Stimulated activated CD8-positive, alpha-beta memory T cell treated with anti-CD3 and anti-CD28 coated beads, Interleukin-12 subunit alpha, Interleukin-12 subunit beta, amount 100 ng/mL, for 1 hour (primary cell): ENCODE results near the gene CD4.
"Not testable (repeated sequence)": the region's sequence is repeated elsewhere in the genome, so short reads cannot be mapped to it uniquely, and the experiment has no call there.

Source experiments
- DNase-seq: peaks from one replicate; pipeline ENCODE4 v3.0.0-alpha.2; 2020; ENCODE audit warnings: low read depth

The CD4 gene

GRCh38 chr12:6847676-6848075 lies 58.3 kb downstream of the CD4 start:
- DNase-seq: no peak

- no peak for DNase-seq
Observed at GRCh38 chr12:6849427-6849826, 60.1 kb downstream of the CD4 start.

DNA sequence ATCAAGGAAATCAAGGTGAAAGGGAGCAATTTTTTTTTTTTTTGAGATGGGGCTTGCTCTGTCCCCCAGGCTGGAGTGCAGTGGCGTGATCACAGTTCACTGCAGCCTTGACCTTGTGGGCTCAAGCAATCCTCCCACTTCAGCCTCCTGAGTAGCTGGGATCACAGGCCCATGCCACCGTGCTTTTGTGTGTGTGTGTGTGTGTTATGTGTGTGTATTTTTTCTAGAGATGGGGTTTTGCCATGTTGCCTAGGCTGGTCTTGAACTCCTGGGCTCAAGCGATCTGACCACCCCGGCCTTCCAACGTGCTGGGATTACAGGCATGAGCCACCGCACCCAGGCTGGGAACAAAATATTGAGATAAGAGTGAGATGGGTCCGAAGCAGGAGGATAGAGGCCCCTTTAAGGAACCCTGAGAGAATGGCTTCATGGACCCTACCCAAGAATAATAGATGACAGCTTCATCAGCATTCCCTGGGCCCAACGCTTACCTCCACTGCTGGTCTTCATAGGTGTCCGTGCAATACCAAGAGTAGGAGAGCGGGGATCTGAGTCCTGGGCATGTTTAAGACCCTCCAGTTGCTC lies 60.7 kb downstream of the CD4 start:
- DNase-seq: no peak

GRCh38 chr12:6850796-6851152 lies 61.4 kb downstream of the CD4 start:
- no peak for DNase-seq

- DNase-seq: peak; percentile 84
Observed at GRCh38 chr12:6851153-6851920, 62.0 kb downstream of the CD4 start, which contains the start of gene CDCA3. Gene CDCA3 (minus strand): TSS chr12:6851286. CDS start chr12:6850952, 334 bp downstream.

GRCh38 chr12:6851921-6852650 lies 62.8 kb downstream of the CD4 start, which contains the start of gene USP5:
Gene USP5 (plus strand): TSS chr12:6852150. CDS start chr12:6852180, 30 bp downstream.
- DNase-seq: peak; percentile 96

DNA sequence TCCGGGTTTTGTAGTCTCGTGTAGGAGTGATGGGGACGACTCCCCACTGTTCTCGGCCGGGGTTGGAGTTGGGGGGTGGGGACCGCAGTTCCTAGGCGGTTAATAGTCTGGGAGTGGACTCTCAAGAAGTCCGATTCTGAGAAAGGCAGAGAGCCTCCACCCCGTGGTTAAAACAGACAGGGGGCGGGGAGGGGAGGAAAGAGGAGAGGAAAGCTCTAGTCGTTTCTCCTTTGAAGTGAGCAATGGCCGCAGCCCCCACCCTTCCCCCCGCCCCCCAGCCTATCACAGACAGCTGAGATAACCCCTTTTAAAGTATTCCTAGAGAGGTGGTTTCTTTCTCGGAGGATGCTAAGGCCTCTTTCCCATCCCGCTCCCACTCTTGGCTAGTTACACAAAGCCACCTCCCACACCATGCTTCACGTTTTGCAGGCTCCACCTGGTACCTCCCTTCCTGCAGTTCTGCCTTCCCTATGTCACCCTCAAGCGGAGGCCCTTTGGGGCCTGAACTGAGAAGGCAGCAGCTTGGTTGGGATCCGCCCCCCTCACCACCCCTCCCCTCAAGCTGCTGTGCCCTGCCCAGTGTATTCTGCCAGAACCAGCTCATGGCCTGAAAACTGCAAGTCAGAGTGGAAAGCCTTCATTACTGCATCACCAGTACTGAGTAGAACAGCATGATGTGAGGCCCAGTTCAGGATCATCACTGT lies 63.5 kb downstream of the CD4 start:
- DNase-seq: no peak

GRCh38 chr12:6853626-6854025 lies 64.3 kb downstream of the CD4 start:
- no peak for DNase-seq

GRCh38 chr12:6854036-6854435 lies 64.7 kb downstream of the CD4 start:
- DNase-seq: no peak

GRCh38 chr12:6855322-6855721 lies 66.0 kb downstream of the CD4 start:
- DNase-seq: no peak

DNA sequence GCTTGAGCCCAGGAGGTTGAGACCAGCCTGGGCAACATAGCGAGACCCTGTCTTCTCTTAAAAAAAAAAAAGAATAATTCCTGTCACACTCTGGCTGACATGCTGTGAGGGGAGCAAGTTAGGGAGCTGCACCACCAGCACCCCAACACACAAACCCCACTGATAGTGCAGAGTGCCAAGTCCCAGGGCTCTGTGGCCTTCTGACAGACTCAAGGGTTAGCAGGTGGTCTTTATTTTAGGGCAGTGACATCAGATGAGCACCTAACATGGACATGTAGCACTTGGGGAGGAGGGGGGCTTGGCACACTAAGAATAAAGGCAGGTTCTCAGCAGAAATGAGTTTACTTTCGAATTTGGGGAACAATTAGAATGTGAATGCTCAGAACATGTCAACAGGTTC lies 69.5 kb downstream of the CD4 start:
- DNase-seq: no peak

GRCh38 chr12:6860116-6860515 lies 70.8 kb downstream of the CD4 start:
- no peak for DNase-seq

DNA sequence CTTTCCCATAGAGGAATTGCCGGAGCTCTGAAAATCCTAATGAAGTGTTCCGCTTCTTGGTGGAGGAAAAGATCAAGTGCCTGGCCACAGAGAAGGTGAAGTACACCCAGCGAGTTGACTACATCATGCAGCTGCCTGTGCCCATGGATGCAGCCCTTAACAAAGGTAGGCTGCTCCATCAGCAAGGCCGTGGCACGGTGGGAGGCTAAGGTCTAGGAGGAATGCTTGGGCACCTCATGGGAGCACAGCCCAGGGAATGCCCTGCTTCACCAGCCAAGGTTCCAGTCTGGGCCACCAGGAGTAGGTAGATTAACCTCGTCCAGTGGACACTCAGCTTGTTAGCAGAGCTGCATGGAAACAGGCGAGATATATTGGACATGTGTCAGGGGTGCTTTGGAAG lies 71.6 kb downstream of the CD4 start:
- DNase-seq: no peak

- no peak for DNase-seq
Observed at GRCh38 chr12:6861391-6861790, 72.1 kb downstream of the CD4 start.

DNA sequence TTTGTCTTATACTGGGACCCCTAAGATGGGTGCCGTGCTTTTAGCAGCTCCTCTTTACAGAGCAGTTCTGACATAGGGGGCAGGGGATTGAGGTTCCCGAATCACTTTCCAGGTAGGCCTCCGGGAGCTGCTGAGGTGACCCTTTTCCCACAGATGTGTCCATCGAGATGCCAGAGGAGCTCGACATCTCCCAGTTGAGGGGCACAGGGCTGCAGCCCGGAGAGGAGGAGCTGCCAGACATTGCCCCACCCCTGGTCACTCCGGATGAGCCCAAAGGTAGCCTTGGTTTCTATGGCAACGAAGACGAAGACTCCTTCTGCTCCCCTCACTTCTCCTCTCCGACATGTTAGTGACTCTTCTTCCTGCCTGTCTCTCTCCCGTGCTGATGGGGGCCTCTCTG lies 73.7 kb downstream of the CD4 start:
- DNase-seq: no peak

DNA sequence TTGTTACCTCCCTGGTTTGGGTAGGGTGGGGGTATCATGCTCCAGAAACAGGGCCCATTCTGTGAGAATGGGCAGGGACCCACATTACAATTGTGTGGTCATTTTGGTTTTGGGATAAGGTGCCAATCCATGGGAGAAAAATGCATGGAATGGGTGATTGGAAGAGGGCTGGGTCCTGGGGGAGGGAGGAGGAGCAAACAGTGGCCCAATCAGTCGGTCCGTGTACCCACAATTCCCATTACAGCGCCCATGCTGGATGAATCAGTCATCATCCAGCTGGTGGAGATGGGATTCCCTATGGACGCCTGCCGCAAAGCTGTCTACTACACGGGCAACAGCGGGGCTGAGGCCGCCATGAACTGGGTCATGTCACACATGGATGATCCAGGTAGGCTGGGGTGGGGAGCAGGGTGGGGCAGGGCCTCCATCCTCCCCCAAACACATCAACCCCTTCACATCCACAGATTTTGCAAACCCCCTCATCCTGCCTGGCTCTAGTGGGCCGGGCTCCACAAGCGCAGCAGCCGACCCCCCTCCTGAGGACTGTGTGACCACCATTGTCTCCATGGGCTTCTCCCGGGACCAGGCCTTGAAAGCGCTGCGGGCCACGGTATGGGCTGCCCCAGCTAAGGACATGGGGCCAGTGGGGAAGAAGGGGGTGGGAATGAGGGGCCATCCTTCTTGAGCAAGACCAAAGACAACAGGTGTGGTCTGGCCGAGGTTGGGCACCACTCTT lies 74.4 kb downstream of the CD4 start:
- no peak for DNase-seq

GRCh38 chr12:6865307-6865706 lies 76.0 kb downstream of the CD4 start:
- DNase-seq: not testable (repeated sequence)

DNA sequence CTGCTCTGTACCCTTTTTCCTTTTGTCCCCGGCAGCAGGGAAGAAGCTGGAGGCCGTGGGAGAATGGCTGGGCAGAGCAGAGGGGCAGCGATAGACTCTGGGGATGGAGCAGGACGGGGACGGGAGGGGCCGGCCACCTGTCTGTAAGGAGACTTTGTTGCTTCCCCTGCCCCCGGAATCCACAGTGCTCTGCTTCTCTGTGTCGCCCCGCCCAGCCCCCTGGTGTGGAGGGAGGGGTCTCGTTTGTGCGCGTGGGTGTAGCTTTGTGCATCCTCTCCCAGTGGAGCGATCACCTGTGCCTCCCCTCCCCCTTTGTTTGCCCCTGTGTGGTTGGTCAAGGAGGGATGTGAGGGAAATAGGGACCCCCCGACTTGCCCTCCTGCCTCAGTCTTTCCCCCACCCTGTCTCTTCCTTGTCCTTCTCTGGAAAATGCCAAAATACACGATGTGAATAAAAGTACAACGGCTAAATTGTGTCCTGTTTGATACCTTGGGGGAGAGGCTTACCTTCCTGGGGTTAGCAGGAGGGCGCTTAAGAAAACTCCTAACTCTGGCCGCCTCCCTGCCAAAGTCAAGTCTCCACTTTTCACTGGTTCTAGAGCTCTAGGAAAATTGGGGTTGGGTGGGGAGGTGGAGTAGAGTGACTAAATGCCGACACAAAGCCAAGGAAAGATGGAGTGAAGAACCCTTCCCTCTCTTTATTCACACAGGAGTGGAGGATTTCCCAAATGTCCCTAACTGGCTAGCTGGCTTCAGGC lies 77.0 kb downstream of the CD4 start:
- no peak for DNase-seq

GRCh38 chr12:6866920-6867412 lies 77.6 kb downstream of the CD4 start:
- DNase-seq: no peak

DNA sequence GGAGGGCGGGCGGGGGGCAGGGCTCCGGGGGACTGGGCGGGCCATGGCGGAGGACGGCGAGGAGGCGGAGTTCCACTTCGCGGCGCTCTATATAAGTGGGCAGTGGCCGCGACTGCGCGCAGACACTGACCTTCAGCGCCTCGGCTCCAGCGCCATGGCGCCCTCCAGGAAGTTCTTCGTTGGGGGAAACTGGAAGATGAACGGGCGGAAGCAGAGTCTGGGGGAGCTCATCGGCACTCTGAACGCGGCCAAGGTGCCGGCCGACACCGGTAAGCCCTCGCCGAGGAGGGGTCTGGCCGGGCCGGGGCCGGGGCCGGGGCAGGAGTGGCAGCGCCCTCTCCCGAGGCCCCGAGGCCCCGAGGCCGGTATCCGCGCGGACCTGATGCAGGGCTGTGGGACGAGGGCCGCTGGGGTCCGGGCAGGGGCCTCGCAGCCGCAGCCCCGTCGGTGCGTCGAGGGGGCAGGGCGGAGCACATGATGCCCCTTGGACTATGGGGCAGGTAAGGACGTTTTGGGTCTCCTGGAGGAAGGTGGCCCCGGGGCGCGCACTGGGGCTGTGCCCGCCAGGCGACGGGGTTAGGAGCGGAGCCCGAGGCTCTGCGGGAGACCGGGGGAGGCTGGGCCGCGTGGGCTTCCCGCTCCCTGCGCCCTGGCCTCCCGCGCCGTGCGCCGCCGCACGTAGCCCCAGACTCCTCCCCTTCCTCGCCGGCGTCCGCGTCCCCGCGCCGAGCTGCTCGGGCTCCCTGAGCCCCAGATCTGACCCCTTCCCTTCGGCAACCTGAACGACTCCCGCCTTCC lies 78.3 kb downstream of the CD4 start, which contains the start of gene TPI1:
TSS of gene TPI1 (plus strand) at position 119 of the 798 bp plus-strand sequence. CDS start at position 155, 36 bp downstream.
- peak; percentile 56 for DNase-seq
